Choroid plexus epithelial cell (primary cell): ENCODE results near the gene MAP3K20.

Source experiments
- DNase-seq: peaks from one replicate; pipeline ENCODE4 v3.0.0-alpha.2; 2010; ENCODE audit warnings: low read depth
- H3K4me3 ChIP-seq: 2 replicates; pipeline ENCODE4 v1.5.1; 2011; ENCODE audit warnings: low read depth, mild to moderate bottlenecking, control low read depth, low read length, moderate library complexity
- TF ChIP-seq, protein P1 (sequence below): conservative IDR thresholded peaks from 2 replicates; pipeline ENCODE4 v1.5.1; 2011; ENCODE audit warnings: low read depth, mild to moderate bottlenecking, control low read depth, inconsistent platforms, low read length, moderate library complexity

Gene MAP3K20

DNA sequence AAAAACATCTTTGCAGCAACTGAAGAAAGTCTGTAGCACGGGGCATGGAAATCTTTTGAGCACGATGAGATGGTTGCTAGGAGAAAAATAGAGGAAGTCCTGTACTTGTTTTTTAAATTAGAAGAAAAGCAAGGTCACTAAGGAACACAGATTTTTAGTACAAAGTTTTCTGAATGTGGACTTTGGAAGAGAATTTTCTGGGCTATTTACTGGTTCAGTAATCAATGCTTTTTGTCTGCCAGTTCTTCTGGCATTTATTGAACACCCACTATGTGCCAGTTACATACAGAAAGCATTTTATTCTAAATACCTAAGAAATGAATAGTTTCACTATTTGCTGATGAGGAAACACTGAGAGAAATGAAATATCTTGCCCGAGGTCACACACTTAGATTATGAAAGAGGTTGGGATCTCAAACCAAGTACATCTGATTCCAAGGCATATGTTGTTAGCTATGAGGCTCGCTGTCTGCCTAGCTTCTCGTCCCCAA is 15.6 kb upstream of the MAP3K20 start:
- TF ChIP-seq, protein P1, sequence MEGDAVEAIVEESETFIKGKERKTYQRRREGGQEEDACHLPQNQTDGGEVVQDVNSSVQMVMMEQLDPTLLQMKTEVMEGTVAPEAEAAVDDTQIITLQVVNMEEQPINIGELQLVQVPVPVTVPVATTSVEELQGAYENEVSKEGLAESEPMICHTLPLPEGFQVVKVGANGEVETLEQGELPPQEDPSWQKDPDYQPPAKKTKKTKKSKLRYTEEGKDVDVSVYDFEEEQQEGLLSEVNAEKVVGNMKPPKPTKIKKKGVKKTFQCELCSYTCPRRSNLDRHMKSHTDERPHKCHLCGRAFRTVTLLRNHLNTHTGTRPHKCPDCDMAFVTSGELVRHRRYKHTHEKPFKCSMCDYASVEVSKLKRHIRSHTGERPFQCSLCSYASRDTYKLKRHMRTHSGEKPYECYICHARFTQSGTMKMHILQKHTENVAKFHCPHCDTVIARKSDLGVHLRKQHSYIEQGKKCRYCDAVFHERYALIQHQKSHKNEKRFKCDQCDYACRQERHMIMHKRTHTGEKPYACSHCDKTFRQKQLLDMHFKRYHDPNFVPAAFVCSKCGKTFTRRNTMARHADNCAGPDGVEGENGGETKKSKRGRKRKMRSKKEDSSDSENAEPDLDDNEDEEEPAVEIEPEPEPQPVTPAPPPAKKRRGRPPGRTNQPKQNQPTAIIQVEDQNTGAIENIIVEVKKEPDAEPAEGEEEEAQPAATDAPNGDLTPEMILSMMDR: no peak
- H3K4me3 ChIP-seq: no peak overlapping the region
- DNase-seq: peak; percentile 90

DNA sequence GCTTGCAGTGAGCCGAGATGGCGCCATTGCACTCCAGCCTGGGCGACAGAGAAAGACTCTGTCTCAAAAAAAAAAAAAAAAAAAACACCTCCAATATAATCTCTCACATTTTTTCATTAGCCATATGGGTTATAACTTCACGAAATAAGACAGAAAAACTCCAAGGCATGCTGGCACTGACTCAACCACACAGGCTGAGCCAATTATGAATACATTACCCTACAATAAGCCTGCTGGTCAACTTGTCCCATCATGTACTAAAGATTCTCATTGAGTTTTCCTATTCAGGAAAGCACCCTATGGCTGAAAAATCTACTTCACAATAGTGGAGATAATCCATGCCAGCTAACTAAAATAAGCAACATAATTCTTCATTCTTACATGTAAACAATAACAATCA is 12.8 kb upstream of the MAP3K20 start:
- DNase-seq: no peak
- H3K4me3 ChIP-seq: no peak overlapping the region
- TF ChIP-seq, protein P1: no peak

DNA sequence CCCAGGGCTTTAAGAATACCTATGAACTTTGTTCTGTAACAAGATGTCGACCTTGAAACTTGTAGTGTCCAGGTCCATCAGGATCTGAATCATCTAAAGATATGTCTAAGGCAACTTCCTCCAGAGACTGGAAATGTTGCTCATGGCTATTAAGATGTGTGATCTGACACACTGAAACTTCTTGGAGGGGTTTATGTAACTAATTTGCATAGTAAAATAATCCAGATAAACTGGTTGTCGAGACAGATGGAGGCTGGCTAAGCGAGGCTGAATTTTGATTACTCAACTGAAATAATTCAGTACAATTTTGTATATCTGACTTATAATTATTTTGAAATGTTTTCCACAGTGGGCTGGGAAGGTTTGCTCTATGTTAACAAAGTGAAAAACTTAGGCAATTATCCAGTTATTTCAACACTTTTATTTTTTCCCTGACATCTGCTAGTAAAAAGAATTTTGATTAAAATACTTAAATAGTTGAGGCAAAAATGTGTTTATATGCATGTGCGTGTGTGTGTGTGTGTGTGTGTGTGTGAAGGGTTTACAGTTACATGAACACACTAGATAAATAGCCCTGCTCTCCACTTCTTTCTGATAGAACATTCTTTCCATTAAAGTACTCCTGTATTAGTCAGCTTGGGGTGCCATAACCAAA is 11.4 kb upstream of the MAP3K20 start:
- H3K4me3 ChIP-seq: no peak overlapping the region
- TF ChIP-seq, protein P1: no peak
- DNase-seq: peak; percentile 71

DNA sequence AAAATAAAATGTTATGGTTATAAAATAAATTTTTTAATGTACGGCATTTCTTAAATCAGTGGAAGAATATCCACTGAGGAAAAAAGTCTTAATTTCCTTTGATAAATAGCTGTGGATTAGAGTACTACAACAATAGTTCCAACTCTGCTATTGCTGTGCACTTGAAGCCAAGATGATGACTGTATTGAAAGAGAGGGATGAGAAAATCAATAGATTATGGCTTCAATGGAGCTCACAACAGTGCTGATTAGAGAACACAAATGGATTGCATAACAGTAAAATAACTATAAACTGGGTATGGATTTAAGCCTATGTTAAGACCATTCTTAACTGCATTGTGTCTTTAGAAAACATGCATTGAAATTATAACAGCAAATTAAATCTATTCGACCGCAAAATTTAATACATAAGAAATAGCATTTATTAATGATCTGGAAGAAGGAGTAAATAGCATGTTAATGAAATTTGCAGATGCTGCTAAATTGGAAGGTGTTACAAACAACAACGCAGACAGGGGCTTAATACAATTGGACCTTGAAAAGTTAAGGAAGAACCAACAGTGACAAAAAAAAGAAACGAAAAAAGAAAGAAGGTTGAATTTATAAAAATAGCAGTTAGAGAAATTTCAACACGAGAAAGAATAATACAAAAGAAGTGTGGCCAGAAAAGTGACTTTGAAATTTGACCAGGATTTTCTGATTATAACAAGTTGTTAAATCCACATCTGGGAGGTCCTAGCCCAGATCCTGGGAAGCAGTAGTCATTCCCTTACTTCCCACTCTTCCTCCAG is 8.6 kb upstream of the MAP3K20 start:
- no peak overlapping the region for H3K4me3 ChIP-seq
- no peak for DNase-seq
- TF ChIP-seq, protein P1: no peak

DNA sequence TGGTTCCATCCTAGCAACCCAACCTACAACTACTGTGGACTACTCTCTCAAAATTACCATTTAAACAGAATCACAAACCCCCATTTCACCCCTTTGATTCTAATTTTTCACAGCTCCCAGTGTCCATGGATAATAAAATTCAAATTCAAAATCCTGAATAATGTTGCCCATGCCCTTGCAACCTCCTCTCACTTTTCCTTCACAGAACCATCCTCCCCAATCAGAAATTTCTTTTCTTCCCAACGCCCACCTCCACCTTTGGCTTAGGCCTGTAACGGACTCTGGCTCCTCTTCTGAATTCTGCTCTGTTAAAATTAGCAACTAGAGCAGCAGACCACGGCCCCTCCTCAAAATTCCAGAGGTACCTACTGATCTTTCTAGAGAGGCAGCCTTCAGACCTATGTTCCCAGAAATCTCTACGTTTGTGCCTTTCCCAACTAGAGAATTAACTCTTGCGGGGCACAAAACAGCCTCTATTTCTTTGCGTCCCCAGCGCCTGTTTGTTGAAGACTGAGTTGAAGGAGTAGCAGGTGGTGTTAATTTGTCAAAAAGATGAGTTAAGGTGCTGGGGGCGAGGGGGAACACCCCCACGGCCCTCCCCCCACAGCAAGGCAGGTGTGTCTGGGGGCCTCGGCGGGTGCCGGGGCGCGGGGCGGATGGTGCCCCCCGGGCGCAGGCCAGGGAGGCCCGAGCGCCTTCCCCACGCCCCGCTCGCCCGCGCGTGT is 428 bp upstream of the MAP3K20 start:
- peak overlapping the region; percentile 76 for H3K4me3 ChIP-seq
- DNase-seq: no peak
- TF ChIP-seq, protein P1: no peak

DNA sequence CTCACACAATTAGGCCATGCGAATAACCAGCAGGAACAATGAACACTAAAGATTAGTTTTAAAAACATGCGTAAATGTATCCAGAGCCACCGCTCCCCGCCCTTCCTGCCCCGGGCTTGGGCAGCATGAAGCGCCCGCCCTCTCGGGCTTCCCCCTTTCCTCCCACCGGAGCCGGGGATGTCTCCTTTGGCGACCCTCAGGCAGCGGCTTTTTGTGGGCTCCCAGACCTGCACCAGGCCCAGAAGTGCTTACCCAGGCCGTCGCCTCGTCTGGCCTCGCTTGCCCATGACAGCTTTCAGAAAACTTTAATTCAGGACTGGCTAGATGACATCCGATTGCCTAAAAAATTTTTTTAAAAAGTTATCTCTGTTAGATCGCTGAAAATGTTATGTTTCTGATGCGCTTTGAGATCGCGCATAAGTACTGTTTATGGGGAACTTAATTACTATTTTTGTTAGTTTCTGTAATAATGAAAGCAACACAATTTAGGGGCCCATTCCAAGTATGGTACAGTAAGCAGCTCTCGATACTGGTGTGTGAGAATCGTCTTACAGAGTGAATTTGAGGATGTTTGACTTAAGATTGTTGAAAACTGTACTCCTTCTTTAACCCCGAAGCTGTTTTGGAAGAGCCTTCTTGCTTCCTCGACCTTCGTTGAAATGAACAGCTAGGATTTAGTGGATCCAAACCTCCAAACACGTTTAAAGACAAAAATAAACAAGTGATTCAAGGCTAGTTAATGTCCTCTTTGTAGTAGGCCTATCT is 1.1 kb downstream of the MAP3K20 start:
- H3K4me3 ChIP-seq: peak overlapping the region; percentile 76
- TF ChIP-seq, protein P1: no peak
- peak; percentile 63 for DNase-seq
